HCT116 (cell line): ENCODE data around the gene STXBP5L.

ENCODE experiments used
- CBX3 ChIP-seq: IDR thresholded peaks from 2 replicates; pipeline ENCODE4 v1.6.1; 2012; ENCODE audit warnings: low read depth
- FOSL1 ChIP-seq: IDR thresholded peaks from 2 replicates; pipeline ENCODE4 v1.6.1; 2012; ENCODE audit warnings: low read depth
- POLR2A ChIP-seq: IDR thresholded peaks from 2 replicates; pipeline ENCODE4 v1.7.0; 2011; ENCODE audit warnings: borderline replicate concordance; ENCODE audit not compliant: insufficient read depth, insufficient read length; ENCODE audit errors: extremely low read depth
- POLR2AphosphoS5 ChIP-seq: IDR thresholded peaks from 2 replicates; pipeline ENCODE4 v1.6.1; 2011; ENCODE audit warnings: mild to moderate bottlenecking, low read depth, low read length, moderate library complexity
- ZNF274 ChIP-seq: fragments of 200-500 bp; sonication (Bioruptor generic); IDR thresholded peaks from 2 replicates; pipeline ENCODE4 v1.6.1; 2014; ENCODE audit warnings: mild to moderate bottlenecking, low read depth, low read length, inconsistent platforms
- TF ChIP-seq, protein P1 (sequence below), 3 experiments: fragments of 200-600 bp in 1 of 3; sonication (generic) in 1 of 3; IDR thresholded peaks in 2 of 3; conservative IDR thresholded peaks in 1 of 3; 2 replicates each; pipeline ENCODE4 v1.5.1; 2012 to 2017; ENCODE audit warnings: low read depth in 2 of 3, low read length in 2 of 3, antibody characterized with exemption in 1 of 3, borderline replicate concordance in 1 of 3, control low read depth in 1 of 3, mild to moderate bottlenecking in 1 of 3, mixed read lengths in 1 of 3, mixed run types in 1 of 3, moderate library complexity in 1 of 3; ENCODE audit not compliant: insufficient read depth in 1 of 3

DNA sequence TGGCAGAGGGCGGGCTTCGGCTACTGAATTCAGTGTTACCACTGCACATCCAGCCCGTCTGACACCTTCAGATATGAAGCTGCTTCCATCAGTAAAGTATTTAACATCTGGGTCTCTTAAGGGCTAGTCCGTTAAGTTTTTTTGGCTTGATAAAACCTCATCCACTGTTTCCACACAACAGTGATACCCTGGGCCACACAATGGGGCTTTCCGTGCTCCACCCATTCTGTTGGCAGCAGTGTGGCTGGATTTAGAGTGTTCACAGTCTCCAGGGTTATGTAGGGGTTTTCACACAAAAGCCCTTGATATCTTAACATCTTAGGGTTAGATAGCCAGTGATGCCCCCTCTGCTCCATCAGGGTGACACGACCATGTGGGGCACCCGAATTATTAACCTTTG lies 165.0 kb downstream of the STXBP5L start:
- TF ChIP-seq, protein P1, sequence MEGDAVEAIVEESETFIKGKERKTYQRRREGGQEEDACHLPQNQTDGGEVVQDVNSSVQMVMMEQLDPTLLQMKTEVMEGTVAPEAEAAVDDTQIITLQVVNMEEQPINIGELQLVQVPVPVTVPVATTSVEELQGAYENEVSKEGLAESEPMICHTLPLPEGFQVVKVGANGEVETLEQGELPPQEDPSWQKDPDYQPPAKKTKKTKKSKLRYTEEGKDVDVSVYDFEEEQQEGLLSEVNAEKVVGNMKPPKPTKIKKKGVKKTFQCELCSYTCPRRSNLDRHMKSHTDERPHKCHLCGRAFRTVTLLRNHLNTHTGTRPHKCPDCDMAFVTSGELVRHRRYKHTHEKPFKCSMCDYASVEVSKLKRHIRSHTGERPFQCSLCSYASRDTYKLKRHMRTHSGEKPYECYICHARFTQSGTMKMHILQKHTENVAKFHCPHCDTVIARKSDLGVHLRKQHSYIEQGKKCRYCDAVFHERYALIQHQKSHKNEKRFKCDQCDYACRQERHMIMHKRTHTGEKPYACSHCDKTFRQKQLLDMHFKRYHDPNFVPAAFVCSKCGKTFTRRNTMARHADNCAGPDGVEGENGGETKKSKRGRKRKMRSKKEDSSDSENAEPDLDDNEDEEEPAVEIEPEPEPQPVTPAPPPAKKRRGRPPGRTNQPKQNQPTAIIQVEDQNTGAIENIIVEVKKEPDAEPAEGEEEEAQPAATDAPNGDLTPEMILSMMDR (IDR thresholded peaks at IDR 0.05 in 2 of 3, conservative IDR thresholded peaks at IDR 0.05 in 1 of 3; ENCODE audit: borderline replicate concordance in 1 of 3, insufficient read depth in 1 of 3, low read depth in 2 of 3, low read length in 2 of 3), result no peak
- TF ChIP-seq ZNF274, result no peak
- no peak for TF ChIP-seq POLR2A
- no peak for TF ChIP-seq POLR2AphosphoS5
- TF ChIP-seq CBX3, result no peak
- no peak for TF ChIP-seq FOSL1
